Smooth muscle cell (in vitro differentiated cells): ENCODE measurements around the gene AASDH. TPM values are rescaled to one million over a fixed set of nuclear protein-coding genes. Genes with fewer than 3 reads are reported as not detected.

ENCODE experiments used
- DNase-seq: peaks from one replicate; lab custom pipeline; 2025; ENCODE audit not compliant: unreplicated experiment; lab: John Stamatoyannopoulos, UW
- H2AFZ ChIP-seq: fragments of 200-600 bp; sonication (generic); 2 replicates; pipeline ENCODE4 v1.6.0; 2016; ENCODE audit warnings: antibody characterized with exemption, low read depth, mild to moderate bottlenecking
- H3F3A ChIP-seq: fragments of 200-600 bp; sonication (generic); 2 replicates; pipeline ENCODE4 v1.6.0; 2017; ENCODE audit warnings: antibody characterized with exemption, low read depth
- H3K27ac ChIP-seq: fragments of 200-600 bp; sonication (generic); 2 replicates; pipeline ENCODE4 v1.5.1; 2016; ENCODE audit warnings: low read depth, mild to moderate bottlenecking
- H3K27me3 ChIP-seq: fragments of 200-600 bp; sonication (generic); 2 replicates; pipeline ENCODE4 v1.6.1; 2016; ENCODE audit warnings: low read depth, mild to moderate bottlenecking
- H3K36me3 ChIP-seq: fragments of 200-600 bp; sonication (generic); 2 replicates; pipeline ENCODE4 v1.5.1; 2016; ENCODE audit warnings: low read depth
- H3K4me1 ChIP-seq: fragments of 200-600 bp; sonication (generic); 2 replicates; pipeline ENCODE4 v1.5.1; 2016; ENCODE audit warnings: low read depth
- H3K4me2 ChIP-seq: fragments of 200-600 bp; sonication (generic); 2 replicates; pipeline ENCODE4 v1.6.0; 2016; ENCODE audit warnings: mild to moderate bottlenecking
- H3K4me3 ChIP-seq: fragments of 200-600 bp; sonication (generic); 2 replicates; pipeline ENCODE4 v1.5.1; 2016; ENCODE audit warnings: mild to moderate bottlenecking
- H3K79me2 ChIP-seq: fragments of 200-600 bp; sonication (generic); 2 replicates; pipeline ENCODE4 v1.6.0; 2016; ENCODE audit warnings: low read depth, mild to moderate bottlenecking
- H3K9ac ChIP-seq: fragments of 200-600 bp; sonication (generic); 2 replicates; pipeline ENCODE4 v1.6.0; 2016; ENCODE audit warnings: low read depth
- H3K9me3 ChIP-seq: fragments of 200-600 bp; sonication (generic); replicated peaks from 2 replicates; pipeline ENCODE4 v1.5.1; 2016; ENCODE audit warnings: low read depth
- H4K20me1 ChIP-seq: fragments of 200-600 bp; sonication (generic); 2 replicates; pipeline ENCODE4 v1.6.0; 2016; ENCODE audit warnings: low read depth
- WGBS: methylation state at CpG from one replicate; pipeline ENCODE4 v1.1.7; 2016; ENCODE audit warnings: low lambda C conversion rate; 5-methylcytosine and 5-hydroxymethylcytosine counted together
- polyA plus RNA-seq: library from polyadenylated mRNA; unstranded; fragments of >200 nt; fragmentation: Nextera tagmentation; extraction: Ambion mirVana; gene quantifications from 2 replicates; pipeline ENCODE4 v1.2.1, GENCODE V29; 2016
- total RNA-seq: library from RNA; depleted of rRNA; stranded (reverse); fragments of >200 nt; gene quantifications from 2 replicates; pipeline ENCODE4 v1.2.3, GENCODE V29; 2014
- TF ChIP-seq, protein P1 (sequence below): fragments of 200-600 bp; sonication (generic); IDR thresholded peaks from 2 replicates; pipeline ENCODE4 v1.5.1; 2017; ENCODE audit warnings: borderline replicate concordance, mild to moderate bottlenecking, antibody characterized with exemption; ENCODE audit not compliant: insufficient read depth, poor library complexity, severe bottlenecking

Gene AASDH
- total and polyA plus RNA-seq, 2 experiments from 2014 or later, result 7.7 to 11.3 TPM

DNA sequence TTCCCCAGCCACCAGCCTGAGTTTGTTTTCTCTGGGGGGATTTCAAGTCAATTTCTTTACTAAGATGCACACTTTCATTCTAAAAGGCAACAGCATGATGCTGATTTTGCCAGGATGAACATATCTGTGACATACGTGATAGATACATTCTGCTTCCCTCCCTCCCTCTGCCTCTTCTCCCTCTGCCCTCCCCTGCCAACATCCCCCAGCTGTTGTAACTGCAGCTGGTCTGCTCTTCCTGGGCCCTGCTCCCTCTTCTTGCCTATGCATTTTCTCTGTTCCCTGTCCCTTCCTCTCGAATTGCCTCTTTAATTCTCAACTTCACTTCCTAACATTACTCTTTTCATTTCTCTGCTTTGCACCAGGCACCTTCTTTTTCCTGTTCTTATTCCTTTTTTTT is 83.4 kb downstream of the AASDH start:
- no peaks in the 10 kb centered on the region for H3K4me1 ChIP-seq
- DNase-seq, result no peak
- H3K27me3 ChIP-seq, result no peaks in the 10 kb centered on the region
- TF ChIP-seq, protein P1, sequence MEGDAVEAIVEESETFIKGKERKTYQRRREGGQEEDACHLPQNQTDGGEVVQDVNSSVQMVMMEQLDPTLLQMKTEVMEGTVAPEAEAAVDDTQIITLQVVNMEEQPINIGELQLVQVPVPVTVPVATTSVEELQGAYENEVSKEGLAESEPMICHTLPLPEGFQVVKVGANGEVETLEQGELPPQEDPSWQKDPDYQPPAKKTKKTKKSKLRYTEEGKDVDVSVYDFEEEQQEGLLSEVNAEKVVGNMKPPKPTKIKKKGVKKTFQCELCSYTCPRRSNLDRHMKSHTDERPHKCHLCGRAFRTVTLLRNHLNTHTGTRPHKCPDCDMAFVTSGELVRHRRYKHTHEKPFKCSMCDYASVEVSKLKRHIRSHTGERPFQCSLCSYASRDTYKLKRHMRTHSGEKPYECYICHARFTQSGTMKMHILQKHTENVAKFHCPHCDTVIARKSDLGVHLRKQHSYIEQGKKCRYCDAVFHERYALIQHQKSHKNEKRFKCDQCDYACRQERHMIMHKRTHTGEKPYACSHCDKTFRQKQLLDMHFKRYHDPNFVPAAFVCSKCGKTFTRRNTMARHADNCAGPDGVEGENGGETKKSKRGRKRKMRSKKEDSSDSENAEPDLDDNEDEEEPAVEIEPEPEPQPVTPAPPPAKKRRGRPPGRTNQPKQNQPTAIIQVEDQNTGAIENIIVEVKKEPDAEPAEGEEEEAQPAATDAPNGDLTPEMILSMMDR, result no peak
- H3K9ac ChIP-seq, result no peak overlapping the region
- H2AFZ ChIP-seq, result no peak overlapping the region
- H3K4me3 ChIP-seq, result no peak overlapping the region
- H3K9me3 ChIP-seq, result no peaks in the 10 kb centered on the region
- no peaks in the 10 kb centered on the region for H4K20me1 ChIP-seq
- H3F3A ChIP-seq, result no peaks in the 10 kb centered on the region
- WGBS, result 81% methylated on average over 2 of the region's 2 CpGs
- H3K36me3 ChIP-seq, result no peaks in the 10 kb centered on the region
- H3K79me2 ChIP-seq, result no peaks in the 10 kb centered on the region
- H3K4me2 ChIP-seq, result no peak overlapping the region
- no peak overlapping the region for H3K27ac ChIP-seq

DNA sequence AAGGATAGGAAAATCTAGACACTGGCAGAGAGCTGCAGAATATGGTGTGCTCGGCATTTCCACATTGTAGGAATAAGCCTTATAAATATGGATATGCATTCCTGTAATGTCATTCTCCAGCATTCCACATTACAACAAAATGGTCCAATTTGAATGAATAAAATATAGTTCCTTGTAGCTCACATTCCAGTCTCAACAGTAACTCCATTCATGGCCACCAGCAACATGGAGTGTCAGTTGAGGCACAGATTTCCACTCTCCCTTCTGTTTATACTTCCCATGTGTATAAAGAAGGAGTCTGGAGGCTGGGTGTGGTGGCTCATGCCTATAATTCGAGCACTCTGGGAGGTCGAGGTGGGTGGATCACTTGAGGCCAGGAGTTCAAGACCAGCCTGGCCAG is 84.5 kb downstream of the AASDH start:
- Histone ChIP-seq H3K4me1 (peaks cover 5% of the 10 kb centered on the region), H3K4me3 (no peak overlapping the region), H3F3A (no peaks in the 10 kb centered on the region), H3K79me2 (no peaks in the 10 kb centered on the region), H3K27ac (no peak overlapping the region), H3K27me3 (no peaks in the 10 kb centered on the region), H3K36me3 (no peaks in the 10 kb centered on the region), H2AFZ (no peak overlapping the region), H3K4me2 (no peak overlapping the region), H3K9me3 (no peaks in the 10 kb centered on the region), H4K20me1 (no peaks in the 10 kb centered on the region), H3K9ac (no peak overlapping the region)
- 89% methylated on average over 3 of the region's 3 CpGs for WGBS
- TF ChIP-seq, protein P1, result no peak
- DNase-seq, result no peak

DNA sequence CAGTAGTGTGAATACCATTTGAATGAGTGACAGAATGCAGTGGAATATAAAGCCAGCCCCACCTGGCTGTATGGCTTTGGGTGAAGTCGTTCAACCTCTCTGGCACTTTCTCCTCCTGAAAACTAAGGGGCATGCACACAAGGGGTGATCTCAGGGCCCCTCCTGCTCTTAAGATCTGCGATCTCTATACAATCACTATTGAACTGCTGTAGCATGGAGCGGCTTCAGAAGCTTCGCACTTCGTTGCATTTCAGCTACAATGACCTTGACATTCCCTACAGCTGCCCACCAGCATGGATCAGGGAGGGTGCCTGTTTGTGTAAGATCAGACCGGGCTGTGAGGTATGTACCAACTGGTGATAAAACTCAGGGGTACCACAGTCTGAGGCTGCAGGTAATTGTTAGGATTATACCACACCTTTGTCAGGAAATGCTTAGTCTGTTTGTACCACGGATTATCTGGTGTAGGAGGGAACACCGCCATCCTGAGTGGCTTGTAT is 85.2 kb downstream of the AASDH start:
- Histone ChIP-seq H3K36me3 (no peaks in the 10 kb centered on the region), H3K4me2 (no peak overlapping the region), H3K27me3 (no peaks in the 10 kb centered on the region), H3F3A (no peaks in the 10 kb centered on the region), H3K79me2 (no peaks in the 10 kb centered on the region), H3K4me1 (peaks cover 11% of the 10 kb centered on the region), H3K27ac (peak overlapping the region; percentile 91), H4K20me1 (no peaks in the 10 kb centered on the region), H3K9ac (no peak overlapping the region), H3K4me3 (no peak overlapping the region), H2AFZ (no peak overlapping the region), H3K9me3 (no peaks in the 10 kb centered on the region)
- 94% methylated on average over 8 of the region's 8 CpGs for WGBS
- DNase-seq, result no peak
- TF ChIP-seq, protein P1, result no peak
